Tibial artery (tissue), 4 donors: Measurements from ENCODE around the gene NUP62.

Source experiments
- DNase-seq, 2 donors: peaks; one replicate each; pipeline ENCODE4 v3.0.0-alpha.2; 2019
- H3K27ac ChIP-seq, 2 donors: fragments of 200-600 bp; sonication (generic) in 1 of 2; 1 replicate in 1 of 2; 2 replicates in 1 of 2; pipeline ENCODE4 v1.5.1; 2018 to 2019; ENCODE audit warnings: mild to moderate bottlenecking in 1 of 2
- H3K27me3 ChIP-seq, 2 donors: fragments of 200-600 bp; sonication (generic) in 1 of 2; one replicate each; pipeline versions ENCODE4 v1.5.1 to v1.6.0; 2016 to 2019
- H3K36me3 ChIP-seq, 3 donors: fragments of 200-600 bp; sonication (generic) in 2 of 3; one replicate each; pipeline ENCODE4 v1.5.1; 2016 to 2019; ENCODE audit warnings: mild to moderate bottlenecking in 2 of 3
- H3K4me1 ChIP-seq, 4 donors: fragments of 200-600 bp; sonication (generic) in 2 of 4; 1 replicate in 3 of 4; 2 replicates in 1 of 4; pipeline ENCODE4 v1.5.1; 2016 to 2019
- H3K4me3 ChIP-seq, 2 donors: fragments of 200-600 bp; sonication (generic) in 1 of 2; 1 replicate in 1 of 2; 2 replicates in 1 of 2; pipeline ENCODE4 v1.5.1; 2018 to 2019; ENCODE audit warnings: mild to moderate bottlenecking in 2 of 2
- H3K9me3 ChIP-seq, 3 donors: fragments of 200-600 bp; sonication (generic) in 1 of 3; one replicate each; pipeline ENCODE4 v1.5.1; 2016 to 2019
- intact Hi-C: fragments of 100-400 bp; cut with DNase I; formaldehyde crosslinking; loops from one replicate; pipeline ENCODE4 v1.15.0; 2023; ENCODE audit warnings: low total_unique reads
- TF ChIP-seq, protein P1 (sequence below), 2 experiments: fragments of 200-600 bp in 1 of 2; fragments of 450-650 bp in 1 of 2; IDR thresholded peaks; one replicate each; pipeline ENCODE4 v1.5.1; 2017 to 2019; ENCODE audit warnings: antibody characterized with exemption in 2 of 2, mild to moderate bottlenecking in 1 of 2, moderate library complexity in 1 of 2

The NUP62 gene, protein sequence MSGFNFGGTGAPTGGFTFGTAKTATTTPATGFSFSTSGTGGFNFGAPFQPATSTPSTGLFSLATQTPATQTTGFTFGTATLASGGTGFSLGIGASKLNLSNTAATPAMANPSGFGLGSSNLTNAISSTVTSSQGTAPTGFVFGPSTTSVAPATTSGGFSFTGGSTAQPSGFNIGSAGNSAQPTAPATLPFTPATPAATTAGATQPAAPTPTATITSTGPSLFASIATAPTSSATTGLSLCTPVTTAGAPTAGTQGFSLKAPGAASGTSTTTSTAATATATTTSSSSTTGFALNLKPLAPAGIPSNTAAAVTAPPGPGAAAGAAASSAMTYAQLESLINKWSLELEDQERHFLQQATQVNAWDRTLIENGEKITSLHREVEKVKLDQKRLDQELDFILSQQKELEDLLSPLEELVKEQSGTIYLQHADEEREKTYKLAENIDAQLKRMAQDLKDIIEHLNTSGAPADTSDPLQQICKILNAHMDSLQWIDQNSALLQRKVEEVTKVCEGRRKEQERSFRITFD

DNA sequence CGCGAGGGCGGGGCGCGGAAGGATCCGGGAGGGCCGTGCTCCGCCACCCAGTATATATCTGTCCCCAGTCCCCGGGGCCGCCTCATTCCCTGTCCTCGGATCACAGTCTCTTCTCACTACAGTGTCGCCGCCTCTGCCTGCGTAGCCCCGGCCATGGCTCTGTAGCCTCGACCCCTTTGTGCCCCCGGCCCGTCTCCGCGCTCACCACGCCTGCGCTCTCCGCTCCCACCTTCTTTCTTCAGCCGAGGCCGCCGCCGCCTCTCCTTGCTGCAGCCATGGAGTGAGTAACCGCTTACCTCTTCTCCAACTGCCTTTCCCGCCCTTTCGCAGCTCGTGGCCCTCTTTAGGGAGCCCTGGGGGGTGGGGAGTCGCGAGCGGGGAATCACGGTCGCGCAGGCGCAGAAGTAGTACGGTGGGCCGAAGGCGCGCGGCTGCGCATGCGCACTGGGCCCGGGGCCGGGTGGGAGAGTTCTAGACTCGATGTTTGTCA lies at the start of gene NUP62, which contains the start of gene ATF5:
Gene NUP62, minus strand, starts transcription at position 384 of the 490 bp plus-strand sequence. CDS start 19,697 bp downstream, outside the sequence.
Gene ATF5, plus strand, starts transcription at position 85 of the 490 bp plus-strand sequence. CDS start 1,646 bp downstream, outside the sequence.
- DNase-seq: peak; percentile 85 to 94
- Histone ChIP-seq H3K4me3 (peak within 1 kb of the TSS; percentile 71 to 94), H3K27ac (peak within 1 kb of the TSS; percentile 79 to 91), H3K4me1 (peaks cover 0 to 36% (median 22%) of the 10 kb centered on the region in 4 donors), H3K27me3 (no peaks in the 10 kb centered on the region), H3K36me3 (peaks cover 10 to 44% (median 15%) of the 10 kb centered on the region in 3 donors), H3K9me3 (no peaks in the 10 kb centered on the region)
- TF ChIP-seq, protein P1, sequence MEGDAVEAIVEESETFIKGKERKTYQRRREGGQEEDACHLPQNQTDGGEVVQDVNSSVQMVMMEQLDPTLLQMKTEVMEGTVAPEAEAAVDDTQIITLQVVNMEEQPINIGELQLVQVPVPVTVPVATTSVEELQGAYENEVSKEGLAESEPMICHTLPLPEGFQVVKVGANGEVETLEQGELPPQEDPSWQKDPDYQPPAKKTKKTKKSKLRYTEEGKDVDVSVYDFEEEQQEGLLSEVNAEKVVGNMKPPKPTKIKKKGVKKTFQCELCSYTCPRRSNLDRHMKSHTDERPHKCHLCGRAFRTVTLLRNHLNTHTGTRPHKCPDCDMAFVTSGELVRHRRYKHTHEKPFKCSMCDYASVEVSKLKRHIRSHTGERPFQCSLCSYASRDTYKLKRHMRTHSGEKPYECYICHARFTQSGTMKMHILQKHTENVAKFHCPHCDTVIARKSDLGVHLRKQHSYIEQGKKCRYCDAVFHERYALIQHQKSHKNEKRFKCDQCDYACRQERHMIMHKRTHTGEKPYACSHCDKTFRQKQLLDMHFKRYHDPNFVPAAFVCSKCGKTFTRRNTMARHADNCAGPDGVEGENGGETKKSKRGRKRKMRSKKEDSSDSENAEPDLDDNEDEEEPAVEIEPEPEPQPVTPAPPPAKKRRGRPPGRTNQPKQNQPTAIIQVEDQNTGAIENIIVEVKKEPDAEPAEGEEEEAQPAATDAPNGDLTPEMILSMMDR (IDR thresholded peaks at IDR 0.05): no peak
- intact Hi-C loops: no loop called here

DNA sequence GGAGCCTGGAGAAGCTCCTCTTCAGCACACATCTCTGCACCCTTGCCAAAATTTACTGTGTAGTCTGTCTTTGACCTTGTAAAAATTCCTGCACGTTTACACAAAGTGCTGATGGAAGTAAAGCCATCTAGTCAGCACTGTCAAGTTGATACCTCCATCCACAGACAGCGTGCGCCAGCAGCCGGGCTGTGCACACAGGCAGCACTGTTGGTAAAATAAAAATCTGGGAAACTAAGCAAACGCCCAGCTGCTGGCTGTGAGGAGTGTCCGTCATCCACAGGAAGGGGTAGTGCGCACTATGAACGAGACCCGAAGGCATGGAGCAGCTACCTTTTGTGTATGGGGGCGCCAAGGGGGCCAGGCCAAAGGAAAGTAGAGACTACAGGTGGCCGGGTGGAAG lies 49.0 kb upstream of the NUP62 start:
- H3K9me3 ChIP-seq: no peaks in the 10 kb centered on the region
- peaks cover 35 to 85% (median 65%) of the 10 kb centered on the region in 3 donors for H3K36me3 ChIP-seq
- intact Hi-C loops: no loop called here
- DNase-seq: no peak
- TF ChIP-seq, protein P1 (IDR thresholded peaks at IDR 0.05): no peak
- H3K27me3 ChIP-seq: no peaks in the 10 kb centered on the region
- H3K27ac ChIP-seq: no peak overlapping the region
- H3K4me1 ChIP-seq: no peaks in the 10 kb centered on the region
- no peak overlapping the region for H3K4me3 ChIP-seq

DNA sequence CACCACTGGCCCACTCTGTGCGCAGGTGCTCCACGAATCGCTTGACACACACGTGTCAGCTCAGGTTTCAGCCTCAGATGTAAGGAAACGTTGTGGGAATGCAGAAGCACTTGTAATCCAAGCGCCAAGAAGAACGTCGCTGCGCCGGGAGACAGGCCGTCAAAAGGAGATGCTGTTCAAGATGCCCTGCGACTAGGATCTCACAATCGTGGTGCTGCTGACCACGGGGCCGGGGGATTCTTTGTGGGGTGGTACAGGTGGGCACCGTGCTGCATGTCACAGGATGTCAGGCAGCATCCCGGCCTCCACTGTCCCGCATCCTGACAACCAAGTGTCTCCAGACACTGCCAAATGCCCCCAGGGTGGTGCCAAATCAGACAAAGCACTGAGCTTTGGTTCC lies 48.6 kb upstream of the NUP62 start:
- TF ChIP-seq, protein P1 (IDR thresholded peaks at IDR 0.05): no peak
- Histone ChIP-seq H3K36me3 (peaks cover 35 to 85% (median 61%) of the 10 kb centered on the region in 3 donors), H3K27me3 (no peaks in the 10 kb centered on the region), H3K27ac (no peak overlapping the region), H3K9me3 (no peaks in the 10 kb centered on the region), H3K4me3 (no peak overlapping the region), H3K4me1 (no peaks in the 10 kb centered on the region)
- intact Hi-C loops: no loop called here
- DNase-seq: no peak

DNA sequence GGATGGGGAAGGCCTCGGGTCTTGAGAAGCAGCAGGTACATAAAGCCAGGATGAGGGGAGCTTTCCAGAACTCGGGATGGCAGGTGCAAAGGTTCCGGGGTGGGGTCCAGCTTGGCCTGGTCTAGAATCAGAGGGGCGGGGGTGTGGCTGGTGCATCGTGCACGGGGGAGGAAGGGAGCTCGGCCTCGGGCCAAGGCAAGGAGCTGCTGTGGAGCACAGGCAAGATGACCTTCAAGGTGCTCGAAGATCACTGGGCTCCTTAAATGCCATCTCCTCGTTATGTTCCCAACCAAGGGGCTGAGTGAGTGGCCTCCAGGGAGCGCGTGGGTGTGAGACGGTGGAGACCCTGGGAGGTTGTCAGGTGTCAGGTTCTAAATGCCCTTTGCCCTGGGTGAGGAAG lies 47.8 kb upstream of the NUP62 start:
- Histone ChIP-seq H3K27ac (no peak overlapping the region), H3K27me3 (no peaks in the 10 kb centered on the region), H3K4me1 (no peaks in the 10 kb centered on the region), H3K36me3 (peaks cover 31 to 80% (median 57%) of the 10 kb centered on the region in 3 donors), H3K4me3 (no peak overlapping the region), H3K9me3 (no peaks in the 10 kb centered on the region)
- DNase-seq: no peak
- TF ChIP-seq, protein P1 (IDR thresholded peaks at IDR 0.05): no peak
- intact Hi-C loops: no loop called here

DNA sequence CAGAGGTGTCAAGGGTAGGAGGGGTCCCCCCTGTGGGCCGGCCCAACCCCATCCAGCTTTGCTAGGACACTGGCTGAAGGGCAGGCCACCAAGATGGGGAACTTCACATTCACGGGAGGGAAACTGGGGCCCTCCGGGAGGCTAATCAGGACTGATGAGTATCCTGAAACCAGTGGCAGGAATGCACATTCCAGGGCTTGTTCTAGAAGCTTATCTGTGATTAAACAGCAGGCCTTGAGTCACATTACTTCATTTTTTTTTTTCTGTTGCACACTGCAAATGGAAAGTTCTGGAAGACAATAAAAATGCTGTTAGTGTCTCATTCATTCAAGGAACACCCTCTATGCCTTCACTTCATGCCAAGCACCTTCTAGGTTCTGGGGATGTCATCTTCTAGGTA lies 47.2 kb upstream of the NUP62 start:
- TF ChIP-seq, protein P1 (IDR thresholded peaks at IDR 0.05): no peak
- Histone ChIP-seq H3K27me3 (peaks cover 0 to 4% of the 10 kb centered on the region in 2 donors), H3K36me3 (peaks cover 25 to 74% (median 52%) of the 10 kb centered on the region in 3 donors), H3K4me1 (no peaks in the 10 kb centered on the region), H3K27ac (no peak overlapping the region), H3K4me3 (no peak overlapping the region), H3K9me3 (no peaks in the 10 kb centered on the region)
- intact Hi-C loops: no loop called here
- DNase-seq: no peak
